NT2/D1 (cell line): ENCODE measurements around the gene TMEM209.
"Not testable (repeated sequence)": the region's sequence is repeated elsewhere in the genome, so short reads cannot be mapped to it uniquely, and the experiment has no call there.

Experiments used
- SUZ12 ChIP-seq: IDR thresholded peaks from 2 replicates; pipeline ENCODE4 v1.6.1; 2011; ENCODE audit not compliant: insufficient read length, insufficient read depth; ENCODE audit errors: extremely low read depth
- YY1 ChIP-seq: IDR thresholded peaks from 2 replicates; pipeline ENCODE4 v1.6.1; 2011; ENCODE audit not compliant: insufficient read length, insufficient read depth
- ZNF274 ChIP-seq: IDR thresholded peaks from 2 replicates; pipeline ENCODE4 v1.6.1; 2011; ENCODE audit warnings: mild to moderate bottlenecking, low read depth, low read length

DNA sequence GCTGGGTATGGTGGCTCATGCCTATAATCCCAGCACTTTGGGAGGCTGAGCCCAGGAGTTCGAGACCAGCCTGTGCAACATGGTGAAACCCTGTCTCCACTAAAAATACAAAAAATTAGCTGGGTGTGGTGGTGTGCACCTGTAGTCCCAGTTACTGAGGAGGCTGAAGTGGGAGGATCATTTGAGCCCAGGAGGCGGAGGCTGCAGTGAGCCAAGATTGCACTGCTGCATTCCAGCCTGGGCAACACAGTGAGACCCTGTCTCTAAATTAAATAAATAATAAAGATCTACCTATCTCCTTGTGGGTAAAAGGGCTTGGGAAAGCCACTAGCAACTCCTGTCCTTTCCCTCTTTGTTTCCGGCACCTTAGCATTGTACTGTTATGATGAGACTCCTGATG is 78.4 kb downstream of the TMEM209 start:
- TF ChIP-seq YY1, ZNF274, SUZ12: not testable (repeated sequence)
